HG03565 (cell line): ENCODE results near the gene RAB35.

ENCODE experiments used
- ATAC-seq: cut with Tn5 transposase; IDR thresholded peaks from one replicate; pipeline ENCODE4 v1.9.1; 2021; ENCODE audit warnings: mild to moderate bottlenecking, moderate library complexity; ENCODE audit not compliant: unreplicated experiment

Gene RAB35

GRCh38 chr12:120116441-120116791 is at the start of gene RAB35:
Gene RAB35 (minus strand): TSS chr12:120116753. CDS start chr12:120116650, 103 bp downstream.
- peak; percentile 1 for ATAC-seq

- no peak for ATAC-seq
These were observed 47.7 kb upstream of the RAB35 start for GRCh38 chr12:120164293-120164692.

GRCh38 chr12:120162763-120163162 is 46.2 kb upstream of the RAB35 start:
- ATAC-seq, result no peak

- ATAC-seq, result no peak
These were observed 45.3 kb upstream of the RAB35 start for GRCh38 chr12:120161852-120162251.

- ATAC-seq, result no peak
These were observed 43.1 kb upstream of the RAB35 start for GRCh38 chr12:120159509-120160237.

GRCh38 chr12:120158351-120158750 is 41.8 kb upstream of the RAB35 start:
- ATAC-seq, result no peak

GRCh38 chr12:120157678-120158077 is 41.1 kb upstream of the RAB35 start:
- ATAC-seq, result no peak

- no peak for ATAC-seq
These were observed 40.0 kb upstream of the RAB35 start for GRCh38 chr12:120156315-120157259.

GRCh38 chr12:120155072-120155471 is 38.5 kb upstream of the RAB35 start:
- no peak for ATAC-seq

GRCh38 chr12:120150919-120151525 is 34.5 kb upstream of the RAB35 start:
- ATAC-seq, result no peak

- no peak for ATAC-seq
These were observed 31.5 kb upstream of the RAB35 start for GRCh38 chr12:120148011-120148410.

- no peak for ATAC-seq
These were observed 28.6 kb upstream of the RAB35 start for GRCh38 chr12:120145164-120145563.

- ATAC-seq, result no peak
These were observed 27.7 kb upstream of the RAB35 start for GRCh38 chr12:120144215-120144614.

GRCh38 chr12:120142231-120142877 is 25.8 kb upstream of the RAB35 start:
- no peak for ATAC-seq

GRCh38 chr12:120141336-120141735 is 24.8 kb upstream of the RAB35 start:
- ATAC-seq, result no peak

GRCh38 chr12:120140603-120141002 is 24.1 kb upstream of the RAB35 start:
- ATAC-seq, result no peak

- ATAC-seq, result no peak
These were observed 23.4 kb upstream of the RAB35 start for GRCh38 chr12:120139958-120140357.

GRCh38 chr12:120138366-120138765 is 21.8 kb upstream of the RAB35 start:
- ATAC-seq, result no peak

- ATAC-seq, result no peak
These were observed 21.3 kb upstream of the RAB35 start for GRCh38 chr12:120137833-120138232.

GRCh38 chr12:120136093-120136770 is 19.7 kb upstream of the RAB35 start:
- no peak for ATAC-seq
